Epithelial cell of proximal tubule (primary cell): ENCODE results near the gene KIRREL3. TPM values are rescaled to one million over a fixed set of nuclear protein-coding genes. Genes with fewer than 3 reads are reported as not detected.
A peak's percentile ranks its signal among the peaks of the same experiment; 100 is the strongest.

Experiments
- DNase-seq: peaks from one replicate; pipeline ENCODE4 v3.0.0-alpha.2; 2011; ENCODE audit warnings: low read depth
- H3K4me3 ChIP-seq: 2 replicates; pipeline ENCODE4 v1.5.1; 2011; ENCODE audit warnings: low read depth, mild to moderate bottlenecking, low read length
- CTCF ChIP-seq: conservative IDR thresholded peaks from 2 replicates; pipeline ENCODE4 v1.5.1; 2012; ENCODE audit warnings: low read depth, mild to moderate bottlenecking, low read length
- total RNA-seq: library from RNA; depleted of rRNA; stranded (reverse); fragments of >200 nt; gene quantifications from 2 replicates; pipeline ENCODE4 v1.2.3, GENCODE V29; 2015

The KIRREL3 gene
- total RNA-seq, 1 donor from 2014 or later = 5.1 TPM

- DNase-seq = no peak
- no peak overlapping the region for H3K4me3 ChIP-seq
- no peak for TF ChIP-seq CTCF
Measured at GRCh38 chr11:126830216-126830806, 170.3 kb downstream of the KIRREL3 start.

GRCh38 chr11:126829716-126830115, 170.9 kb downstream of the KIRREL3 start:
- no peak overlapping the region for H3K4me3 ChIP-seq
- no peak for DNase-seq
- no peak for TF ChIP-seq CTCF

- no peak overlapping the region for H3K4me3 ChIP-seq
- DNase-seq = no peak
- TF ChIP-seq CTCF = no peak
Measured at GRCh38 chr11:126824035-126824607, 176.4 kb downstream of the KIRREL3 start.

- H3K4me3 ChIP-seq = no peak overlapping the region
- no peak for DNase-seq
- TF ChIP-seq CTCF = no peak
Measured at GRCh38 chr11:126823274-126823673, 177.3 kb downstream of the KIRREL3 start.

- H3K4me3 ChIP-seq = no peak overlapping the region
- peak; percentile 67 for DNase-seq
- no peak for TF ChIP-seq CTCF
Measured at GRCh38 chr11:126821827-126822226, 178.7 kb downstream of the KIRREL3 start.

GRCh38 chr11:126819194-126819593, 181.4 kb downstream of the KIRREL3 start:
- TF ChIP-seq CTCF = no peak
- DNase-seq = no peak
- H3K4me3 ChIP-seq = no peak overlapping the region
